Body of pancreas (tissue), 4 donors: ENCODE data around the gene MYO1A.

ENCODE experiments used
- CTCF ChIP-seq, 7 experiments: fragments of 450-650 bp in 4 of 7; fragments of 200-600 bp in 3 of 7; sonication (generic) in 3 of 7; IDR thresholded peaks; one replicate each; pipeline ENCODE4 v1.5.1; 2016 to 2019; ENCODE audit warnings: antibody characterized with exemption in 7 of 7
- POLR2A ChIP-seq, 3 donors: fragments of 450-650 bp; IDR thresholded peaks; one replicate each; pipeline ENCODE4 v1.6.1; 2016; ENCODE audit warnings: antibody characterized with exemption in 3 of 3, mild to moderate bottlenecking in 2 of 3

- no peak for TF ChIP-seq CTCF (IDR thresholded peaks at IDR 0.05)
- no peak for TF ChIP-seq POLR2A (IDR thresholded peaks at IDR 0.05)
Measured at GRCh38 chr12:57090490-57090889, 40.6 kb upstream of the MYO1A start.
